Measurements from ENCODE around the gene DYNLL1. TPM values are rescaled to one million over a fixed set of nuclear protein-coding genes. Genes with fewer than 3 reads are reported as not detected.

Gene DYNLL1
- total and polyA plus RNA-seq, 2 of the 13 experiments (the other 11 are each of a cell fraction or from before 2014, with no cell fraction given): 271 to 294 TPM

GRCh38 chr12:120470150-120470784 lies 25.6 kb upstream of the DYNLL1 start (continued):
- TF ChIP-seq, protein P1, sequence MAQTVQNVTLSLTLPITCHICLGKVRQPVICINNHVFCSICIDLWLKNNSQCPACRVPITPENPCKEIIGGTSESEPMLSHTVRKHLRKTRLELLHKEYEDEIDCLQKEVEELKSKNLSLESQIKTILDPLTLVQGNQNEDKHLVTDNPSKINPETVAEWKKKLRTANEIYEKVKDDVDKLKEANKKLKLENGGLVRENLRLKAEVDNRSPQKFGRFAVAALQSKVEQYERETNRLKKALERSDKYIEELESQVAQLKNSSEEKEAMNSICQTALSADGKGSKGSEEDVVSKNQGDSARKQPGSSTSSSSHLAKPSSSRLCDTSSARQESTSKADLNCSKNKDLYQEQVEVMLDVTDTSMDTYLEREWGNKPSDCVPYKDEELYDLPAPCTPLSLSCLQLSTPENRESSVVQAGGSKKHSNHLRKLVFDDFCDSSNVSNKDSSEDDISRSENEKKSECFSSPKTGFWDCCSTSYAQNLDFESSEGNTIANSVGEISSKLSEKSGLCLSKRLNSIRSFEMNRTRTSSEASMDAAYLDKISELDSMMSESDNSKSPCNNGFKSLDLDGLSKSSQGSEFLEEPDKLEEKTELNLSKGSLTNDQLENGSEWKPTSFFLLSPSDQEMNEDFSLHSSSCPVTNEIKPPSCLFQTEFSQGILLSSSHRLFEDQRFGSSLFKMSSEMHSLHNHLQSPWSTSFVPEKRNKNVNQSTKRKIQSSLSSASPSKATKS (CRISPR knock-in tag; IDR thresholded peaks at IDR 0.05): no peak
- TF ChIP-seq NR2F1 (CRISPR knock-in tag; IDR thresholded peaks at IDR 0.05) (no peak), ZNF652 (CRISPR knock-in tag; IDR thresholded peaks at IDR 0.05; ENCODE audit: borderline replicate concordance, low read depth) (no peak), MTA3 (CRISPR knock-in tag; IDR thresholded peaks at IDR 0.05) (no peak), NR0B2 (CRISPR knock-in tag; IDR thresholded peaks at IDR 0.05) (no peak), RFX1 (IDR thresholded peaks at IDR 0.05) (no peak), TCF12 (IDR thresholded peaks at IDR 0.05) (no peak), TCF12 (CRISPR knock-in tag; IDR thresholded peaks at IDR 0.05) (0 out of 2 replicates have a peak, but pooled peaks have one; percentile 14), ZNF768 (CRISPR knock-in tag; IDR thresholded peaks at IDR 0.05) (no peak), TBX3 (IDR thresholded peaks at IDR 0.05; ENCODE audit: borderline replicate concordance) (no peak), ZNF740 (CRISPR knock-in tag; IDR thresholded peaks at IDR 0.05) (no peak), PRPF4 (IDR thresholded peaks at IDR 0.05; ENCODE audit: low read depth, low read length, poor library complexity, severe bottlenecking) (no peak), CREB1 (IDR thresholded peaks at IDR 0.05) (no peak), CREB1 (CRISPR knock-in tag; IDR thresholded peaks at IDR 0.05) (no peak), ZNF383 (CRISPR knock-in tag; IDR thresholded peaks at IDR 0.05; ENCODE audit: borderline replicate concordance) (no peak), SUZ12 (IDR thresholded peaks at IDR 0.05; ENCODE audit: low read depth, low read length) (no peak), ZNF180 (CRISPR knock-in tag; IDR thresholded peaks at IDR 0.05; ENCODE audit: borderline replicate concordance, low read depth) (no peak), FLYWCH1 (CRISPR knock-in tag; IDR thresholded peaks at IDR 0.05) (no peak), ZNF713 (CRISPR knock-in tag; IDR thresholded peaks at IDR 0.05) (no peak; the same call in 1 of the 2 replicates), HES4 (CRISPR knock-in tag; IDR thresholded peaks at IDR 0.05; ENCODE audit: borderline replicate concordance) (no peak)
- TF ChIP-seq, protein P2, sequence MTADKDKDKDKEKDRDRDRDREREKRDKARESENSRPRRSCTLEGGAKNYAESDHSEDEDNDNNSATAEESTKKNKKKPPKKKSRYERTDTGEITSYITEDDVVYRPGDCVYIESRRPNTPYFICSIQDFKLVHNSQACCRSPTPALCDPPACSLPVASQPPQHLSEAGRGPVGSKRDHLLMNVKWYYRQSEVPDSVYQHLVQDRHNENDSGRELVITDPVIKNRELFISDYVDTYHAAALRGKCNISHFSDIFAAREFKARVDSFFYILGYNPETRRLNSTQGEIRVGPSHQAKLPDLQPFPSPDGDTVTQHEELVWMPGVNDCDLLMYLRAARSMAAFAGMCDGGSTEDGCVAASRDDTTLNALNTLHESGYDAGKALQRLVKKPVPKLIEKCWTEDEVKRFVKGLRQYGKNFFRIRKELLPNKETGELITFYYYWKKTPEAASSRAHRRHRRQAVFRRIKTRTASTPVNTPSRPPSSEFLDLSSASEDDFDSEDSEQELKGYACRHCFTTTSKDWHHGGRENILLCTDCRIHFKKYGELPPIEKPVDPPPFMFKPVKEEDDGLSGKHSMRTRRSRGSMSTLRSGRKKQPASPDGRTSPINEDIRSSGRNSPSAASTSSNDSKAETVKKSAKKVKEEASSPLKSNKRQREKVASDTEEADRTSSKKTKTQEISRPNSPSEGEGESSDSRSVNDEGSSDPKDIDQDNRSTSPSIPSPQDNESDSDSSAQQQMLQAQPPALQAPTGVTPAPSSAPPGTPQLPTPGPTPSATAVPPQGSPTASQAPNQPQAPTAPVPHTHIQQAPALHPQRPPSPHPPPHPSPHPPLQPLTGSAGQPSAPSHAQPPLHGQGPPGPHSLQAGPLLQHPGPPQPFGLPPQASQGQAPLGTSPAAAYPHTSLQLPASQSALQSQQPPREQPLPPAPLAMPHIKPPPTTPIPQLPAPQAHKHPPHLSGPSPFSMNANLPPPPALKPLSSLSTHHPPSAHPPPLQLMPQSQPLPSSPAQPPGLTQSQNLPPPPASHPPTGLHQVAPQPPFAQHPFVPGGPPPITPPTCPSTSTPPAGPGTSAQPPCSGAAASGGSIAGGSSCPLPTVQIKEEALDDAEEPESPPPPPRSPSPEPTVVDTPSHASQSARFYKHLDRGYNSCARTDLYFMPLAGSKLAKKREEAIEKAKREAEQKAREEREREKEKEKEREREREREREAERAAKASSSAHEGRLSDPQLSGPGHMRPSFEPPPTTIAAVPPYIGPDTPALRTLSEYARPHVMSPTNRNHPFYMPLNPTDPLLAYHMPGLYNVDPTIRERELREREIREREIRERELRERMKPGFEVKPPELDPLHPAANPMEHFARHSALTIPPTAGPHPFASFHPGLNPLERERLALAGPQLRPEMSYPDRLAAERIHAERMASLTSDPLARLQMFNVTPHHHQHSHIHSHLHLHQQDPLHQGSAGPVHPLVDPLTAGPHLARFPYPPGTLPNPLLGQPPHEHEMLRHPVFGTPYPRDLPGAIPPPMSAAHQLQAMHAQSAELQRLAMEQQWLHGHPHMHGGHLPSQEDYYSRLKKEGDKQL (CRISPR knock-in tag; IDR thresholded peaks at IDR 0.05; ENCODE audit: low read depth): no peak
- TF ChIP-seq, protein P3, sequence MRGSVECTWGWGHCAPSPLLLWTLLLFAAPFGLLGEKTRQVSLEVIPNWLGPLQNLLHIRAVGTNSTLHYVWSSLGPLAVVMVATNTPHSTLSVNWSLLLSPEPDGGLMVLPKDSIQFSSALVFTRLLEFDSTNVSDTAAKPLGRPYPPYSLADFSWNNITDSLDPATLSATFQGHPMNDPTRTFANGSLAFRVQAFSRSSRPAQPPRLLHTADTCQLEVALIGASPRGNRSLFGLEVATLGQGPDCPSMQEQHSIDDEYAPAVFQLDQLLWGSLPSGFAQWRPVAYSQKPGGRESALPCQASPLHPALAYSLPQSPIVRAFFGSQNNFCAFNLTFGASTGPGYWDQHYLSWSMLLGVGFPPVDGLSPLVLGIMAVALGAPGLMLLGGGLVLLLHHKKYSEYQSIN (CRISPR knock-in tag; IDR thresholded peaks at IDR 0.05; ENCODE audit: borderline replicate concordance): no peak
